WTC11 (cell line): ENCODE results near the gene NR1I2. TPM values are rescaled to one million over a fixed set of nuclear protein-coding genes. Genes with fewer than 3 reads are reported as not detected.

Source experiments
- ATAC-seq: fragments of 200-7000 bp; cut with Tn5 transposase; 2 replicates; pipeline ENCODE4 v1.10.0; 2021; ENCODE audit warnings: mild to moderate bottlenecking, moderate library complexity
- CTCF ChIA-PET: fragments of 300-600 bp; sonication (Branson Sonifier 250); formaldehyde crosslinking; loops from one replicate; lab custom pipeline; 2021; ENCODE audit warnings: antibody characterized with exemption; lab: Charles Lee
- POLR2A ChIA-PET: fragments of 350-600 bp; sonication (Branson Sonifier 250); formaldehyde crosslinking; loops from one replicate; lab custom pipeline; 2021; ENCODE audit warnings: antibody characterized with exemption; lab: Charles Lee
- DNase-seq: peaks from one replicate; pipeline ENCODE4 v3.0.0; 2021; ENCODE audit warnings: low spot score
- H3K27ac Mint-ChIP-seq: 2 replicates; pipeline ENCODE4 v1.8.0; 2021; ENCODE audit warnings: mixed read lengths
- H3K27me3 Mint-ChIP-seq: 2 replicates; pipeline ENCODE4 v1.8.0; 2021; ENCODE audit warnings: low read depth, mild to moderate bottlenecking, moderate library complexity, mixed read lengths
- H3K36me3 Mint-ChIP-seq: 2 replicates; pipeline ENCODE4 v1.8.0; 2021; ENCODE audit warnings: mixed read lengths
- H3K4me1 Mint-ChIP-seq: 2 replicates; pipeline ENCODE4 v1.8.0; 2022; ENCODE audit warnings: mixed read lengths
- H3K4me3 Mint-ChIP-seq: 2 replicates; pipeline ENCODE4 v1.8.0; 2021; ENCODE audit warnings: mild to moderate bottlenecking, moderate library complexity, mixed read lengths
- H3K9me3 Mint-ChIP-seq: 2 replicates; pipeline ENCODE4 v1.8.0; 2021; ENCODE audit warnings: mixed read lengths
- CDX4 ChIP-seq: fragments of 250-450 bp; sonication (Bioruptor Pico); IDR thresholded peaks from 2 replicates; pipeline ENCODE4 v1.9.0; 2021; ENCODE audit warnings: moderate library complexity, mild to moderate bottlenecking, inconsistent platforms, borderline replicate concordance
- CREB1 ChIP-seq: sonication (generic); formaldehyde crosslinking; IDR thresholded peaks from 2 replicates; pipeline ENCODE4 v1.8.0; 2023; ENCODE audit warnings: mild to moderate bottlenecking, missing genetic modification reagents
- CREM ChIP-seq: sonication (generic); formaldehyde crosslinking; IDR thresholded peaks from 2 replicates; pipeline ENCODE4 v1.8.1; 2022; ENCODE audit warnings: mild to moderate bottlenecking, missing genetic modification reagents, moderate library complexity
- FOXK1 ChIP-seq: sonication (generic); formaldehyde crosslinking; IDR thresholded peaks from 2 replicates; pipeline ENCODE4 v1.8.0; 2022; ENCODE audit warnings: mild to moderate bottlenecking, moderate library complexity, missing genetic modification reagents
- IRF2 ChIP-seq: sonication (generic); formaldehyde crosslinking; IDR thresholded peaks from 2 replicates; pipeline ENCODE4 v1.8.0; 2022; ENCODE audit warnings: low read depth, missing genetic modification reagents, borderline replicate concordance
- MYBL2 ChIP-seq: sonication (generic); formaldehyde crosslinking; IDR thresholded peaks from 2 replicates; pipeline ENCODE4 v1.8.1; 2023; ENCODE audit warnings: mild to moderate bottlenecking, moderate library complexity, missing genetic modification reagents
- NR3C1 ChIP-seq: sonication (generic); formaldehyde crosslinking; conservative IDR thresholded peaks from 2 replicates; pipeline ENCODE4 v1.8.1; 2023; ENCODE audit warnings: low read depth, mild to moderate bottlenecking, missing genetic modification reagents
- PREB ChIP-seq: sonication (generic); formaldehyde crosslinking; IDR thresholded peaks from 2 replicates; pipeline ENCODE4 v1.8.1; 2022; ENCODE audit warnings: mild to moderate bottlenecking, missing genetic modification reagents, moderate library complexity, borderline replicate concordance
- SP1 ChIP-seq: sonication (generic); formaldehyde crosslinking; conservative IDR thresholded peaks from 2 replicates; pipeline ENCODE4 v1.8.1; 2022; ENCODE audit warnings: missing genetic modification reagents
- ZBTB21 ChIP-seq: sonication (generic); formaldehyde crosslinking; IDR thresholded peaks from 2 replicates; pipeline ENCODE4 v1.8.1; 2023; ENCODE audit warnings: mild to moderate bottlenecking, missing genetic modification reagents, borderline replicate concordance
- ZNF121 ChIP-seq: sonication (generic); formaldehyde crosslinking; IDR thresholded peaks from 2 replicates; pipeline ENCODE4 v1.8.0; 2023; ENCODE audit warnings: missing genetic modification reagents
- ZNF263 ChIP-seq: sonication (generic); formaldehyde crosslinking; IDR thresholded peaks from 2 replicates; pipeline ENCODE4 v1.8.1; 2022; ENCODE audit warnings: low read depth, mild to moderate bottlenecking, moderate library complexity, missing genetic modification reagents
- total RNA-seq: library from RNA; stranded (reverse); gene quantifications from 3 replicates; pipeline ENCODE4 v1.2.3, GENCODE V29; 2021
- TF ChIP-seq, protein P1 (sequence below): sonication (generic); formaldehyde crosslinking; IDR thresholded peaks from 2 replicates; pipeline ENCODE4 v1.8.0; 2022; ENCODE audit warnings: mild to moderate bottlenecking, missing genetic modification reagents
- TF ChIP-seq, protein P2 (sequence below): fragments of 250-450 bp; sonication (Bioruptor Pico); IDR thresholded peaks from 2 replicates; pipeline ENCODE4 v1.9.0; 2021; ENCODE audit warnings: mild to moderate bottlenecking, borderline replicate concordance
- TF ChIP-seq, protein P3 (sequence below): fragments of 250-450 bp; sonication (Bioruptor Pico); IDR thresholded peaks from 2 replicates; pipeline ENCODE4 v1.9.0; 2021; ENCODE audit warnings: mild to moderate bottlenecking
- TF ChIP-seq, protein P4 (sequence below): sonication (generic); formaldehyde crosslinking; IDR thresholded peaks from 2 replicates; pipeline ENCODE4 v1.8.1; 2023; ENCODE audit warnings: mild to moderate bottlenecking, moderate library complexity, missing genetic modification reagents
- TF ChIP-seq, protein P5 (sequence below): sonication (generic); formaldehyde crosslinking; IDR thresholded peaks from 2 replicates; pipeline ENCODE4 v1.8.1; 2023; ENCODE audit warnings: mild to moderate bottlenecking, missing genetic modification reagents, moderate library complexity

Gene NR1I2
- total RNA-seq, 1 experiment from 2014 or later: 1.7 TPM

DNA sequence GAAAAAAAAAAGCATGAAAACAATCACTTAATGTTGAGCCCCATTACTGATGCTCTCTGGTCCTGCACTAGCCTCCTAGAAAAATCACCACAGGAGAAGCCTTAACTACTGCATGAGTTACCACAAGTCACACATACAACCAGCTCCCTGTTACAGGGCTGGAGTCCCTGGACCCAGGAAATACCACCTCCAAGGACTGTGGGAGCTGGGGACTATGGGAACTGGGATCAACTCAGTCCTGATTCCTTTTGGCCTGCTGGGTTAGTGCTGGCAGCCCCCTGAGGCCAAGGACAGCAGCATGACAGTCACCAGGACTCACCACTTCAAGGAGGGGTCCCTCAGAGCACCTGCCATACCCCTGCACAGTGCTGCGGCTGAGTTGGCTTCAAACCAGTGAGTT is 559 bp downstream of the NR1I2 start:
- DNase-seq: no peak
- H3K27me3 Mint-ChIP-seq: no peaks in the 10 kb centered on the region

GRCh38 chr3:119783255-119783654 is 1.4 kb downstream of the NR1I2 start:
- no peak overlapping the region for H3K27ac Mint-ChIP-seq
- CTCF ChIA-PET: interaction anchor here (0.8 kb wide), 1 partner anchor 40 kb away, joined by 3 read pairs; no protein-coding TSS in a partner anchor
- H3K9me3 Mint-ChIP-seq: no peaks in the 10 kb centered on the region
- DNase-seq: no peak
- POLR2A ChIA-PET: no interaction called here
- H3K27me3 Mint-ChIP-seq: no peaks in the 10 kb centered on the region
- H3K4me1 Mint-ChIP-seq: no peaks in the 10 kb centered on the region
- ATAC-seq: no peak
- no peaks in the 10 kb centered on the region for H3K36me3 Mint-ChIP-seq
- H3K4me3 Mint-ChIP-seq: no peak overlapping the region
- TF ChIP-seq, protein P1, sequence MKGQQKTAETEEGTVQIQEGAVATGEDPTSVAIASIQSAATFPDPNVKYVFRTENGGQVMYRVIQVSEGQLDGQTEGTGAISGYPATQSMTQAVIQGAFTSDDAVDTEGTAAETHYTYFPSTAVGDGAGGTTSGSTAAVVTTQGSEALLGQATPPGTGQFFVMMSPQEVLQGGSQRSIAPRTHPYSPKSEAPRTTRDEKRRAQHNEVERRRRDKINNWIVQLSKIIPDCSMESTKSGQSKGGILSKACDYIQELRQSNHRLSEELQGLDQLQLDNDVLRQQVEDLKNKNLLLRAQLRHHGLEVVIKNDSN (CRISPR knock-in tag): no peak
- no peak for TF ChIP-seq FOXK1 (CRISPR knock-in tag)
- TF ChIP-seq, protein P2, sequence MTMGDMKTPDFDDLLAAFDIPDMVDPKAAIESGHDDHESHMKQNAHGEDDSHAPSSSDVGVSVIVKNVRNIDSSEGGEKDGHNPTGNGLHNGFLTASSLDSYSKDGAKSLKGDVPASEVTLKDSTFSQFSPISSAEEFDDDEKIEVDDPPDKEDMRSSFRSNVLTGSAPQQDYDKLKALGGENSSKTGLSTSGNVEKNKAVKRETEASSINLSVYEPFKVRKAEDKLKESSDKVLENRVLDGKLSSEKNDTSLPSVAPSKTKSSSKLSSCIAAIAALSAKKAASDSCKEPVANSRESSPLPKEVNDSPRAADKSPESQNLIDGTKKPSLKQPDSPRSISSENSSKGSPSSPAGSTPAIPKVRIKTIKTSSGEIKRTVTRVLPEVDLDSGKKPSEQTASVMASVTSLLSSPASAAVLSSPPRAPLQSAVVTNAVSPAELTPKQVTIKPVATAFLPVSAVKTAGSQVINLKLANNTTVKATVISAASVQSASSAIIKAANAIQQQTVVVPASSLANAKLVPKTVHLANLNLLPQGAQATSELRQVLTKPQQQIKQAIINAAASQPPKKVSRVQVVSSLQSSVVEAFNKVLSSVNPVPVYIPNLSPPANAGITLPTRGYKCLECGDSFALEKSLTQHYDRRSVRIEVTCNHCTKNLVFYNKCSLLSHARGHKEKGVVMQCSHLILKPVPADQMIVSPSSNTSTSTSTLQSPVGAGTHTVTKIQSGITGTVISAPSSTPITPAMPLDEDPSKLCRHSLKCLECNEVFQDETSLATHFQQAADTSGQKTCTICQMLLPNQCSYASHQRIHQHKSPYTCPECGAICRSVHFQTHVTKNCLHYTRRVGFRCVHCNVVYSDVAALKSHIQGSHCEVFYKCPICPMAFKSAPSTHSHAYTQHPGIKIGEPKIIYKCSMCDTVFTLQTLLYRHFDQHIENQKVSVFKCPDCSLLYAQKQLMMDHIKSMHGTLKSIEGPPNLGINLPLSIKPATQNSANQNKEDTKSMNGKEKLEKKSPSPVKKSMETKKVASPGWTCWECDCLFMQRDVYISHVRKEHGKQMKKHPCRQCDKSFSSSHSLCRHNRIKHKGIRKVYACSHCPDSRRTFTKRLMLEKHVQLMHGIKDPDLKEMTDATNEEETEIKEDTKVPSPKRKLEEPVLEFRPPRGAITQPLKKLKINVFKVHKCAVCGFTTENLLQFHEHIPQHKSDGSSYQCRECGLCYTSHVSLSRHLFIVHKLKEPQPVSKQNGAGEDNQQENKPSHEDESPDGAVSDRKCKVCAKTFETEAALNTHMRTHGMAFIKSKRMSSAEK (CRISPR knock-in tag): no peak
- TF ChIP-seq, protein P3, sequence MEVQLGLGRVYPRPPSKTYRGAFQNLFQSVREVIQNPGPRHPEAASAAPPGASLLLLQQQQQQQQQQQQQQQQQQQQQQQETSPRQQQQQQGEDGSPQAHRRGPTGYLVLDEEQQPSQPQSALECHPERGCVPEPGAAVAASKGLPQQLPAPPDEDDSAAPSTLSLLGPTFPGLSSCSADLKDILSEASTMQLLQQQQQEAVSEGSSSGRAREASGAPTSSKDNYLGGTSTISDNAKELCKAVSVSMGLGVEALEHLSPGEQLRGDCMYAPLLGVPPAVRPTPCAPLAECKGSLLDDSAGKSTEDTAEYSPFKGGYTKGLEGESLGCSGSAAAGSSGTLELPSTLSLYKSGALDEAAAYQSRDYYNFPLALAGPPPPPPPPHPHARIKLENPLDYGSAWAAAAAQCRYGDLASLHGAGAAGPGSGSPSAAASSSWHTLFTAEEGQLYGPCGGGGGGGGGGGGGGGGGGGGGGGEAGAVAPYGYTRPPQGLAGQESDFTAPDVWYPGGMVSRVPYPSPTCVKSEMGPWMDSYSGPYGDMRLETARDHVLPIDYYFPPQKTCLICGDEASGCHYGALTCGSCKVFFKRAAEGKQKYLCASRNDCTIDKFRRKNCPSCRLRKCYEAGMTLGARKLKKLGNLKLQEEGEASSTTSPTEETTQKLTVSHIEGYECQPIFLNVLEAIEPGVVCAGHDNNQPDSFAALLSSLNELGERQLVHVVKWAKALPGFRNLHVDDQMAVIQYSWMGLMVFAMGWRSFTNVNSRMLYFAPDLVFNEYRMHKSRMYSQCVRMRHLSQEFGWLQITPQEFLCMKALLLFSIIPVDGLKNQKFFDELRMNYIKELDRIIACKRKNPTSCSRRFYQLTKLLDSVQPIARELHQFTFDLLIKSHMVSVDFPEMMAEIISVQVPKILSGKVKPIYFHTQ: no peak
- no peak for TF ChIP-seq NR3C1 (CRISPR knock-in tag)
- TF ChIP-seq SP1 (CRISPR knock-in tag): no peak
- TF ChIP-seq ZNF121 (CRISPR knock-in tag): no peak
- no peak for TF ChIP-seq CREM (CRISPR knock-in tag)
- TF ChIP-seq, protein P4, sequence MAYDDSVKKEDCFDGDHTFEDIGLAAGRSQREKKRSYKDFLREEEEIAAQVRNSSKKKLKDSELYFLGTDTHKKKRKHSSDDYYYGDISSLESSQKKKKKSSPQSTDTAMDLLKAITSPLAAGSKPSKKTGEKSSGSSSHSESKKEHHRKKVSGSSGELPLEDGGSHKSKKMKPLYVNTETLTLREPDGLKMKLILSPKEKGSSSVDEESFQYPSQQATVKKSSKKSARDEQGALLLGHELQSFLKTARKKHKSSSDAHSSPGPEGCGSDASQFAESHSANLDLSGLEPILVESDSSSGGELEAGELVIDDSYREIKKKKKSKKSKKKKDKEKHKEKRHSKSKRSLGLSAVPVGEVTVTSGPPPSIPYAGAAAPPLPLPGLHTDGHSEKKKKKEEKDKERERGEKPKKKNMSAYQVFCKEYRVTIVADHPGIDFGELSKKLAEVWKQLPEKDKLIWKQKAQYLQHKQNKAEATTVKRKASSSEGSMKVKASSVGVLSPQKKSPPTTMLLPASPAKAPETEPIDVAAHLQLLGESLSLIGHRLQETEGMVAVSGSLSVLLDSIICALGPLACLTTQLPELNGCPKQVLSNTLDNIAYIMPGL (CRISPR knock-in tag): no peak
- TF ChIP-seq MYBL2: no peak
- no peak for TF ChIP-seq PREB (CRISPR knock-in tag)

More for the DNA sequence above, 559 bp downstream of the NR1I2 start:
- Mint-ChIP-seq H3K9me3 (no peaks in the 10 kb centered on the region), H3K27ac (no peak overlapping the region), H3K4me3 (no peak overlapping the region), H3K4me1 (no peaks in the 10 kb centered on the region), H3K36me3 (no peaks in the 10 kb centered on the region)
- ATAC-seq: no peak
- ChIA-PET CTCF (interaction anchor here (0.5 kb wide), 1 partner anchor 425 kb away, joined by 8 read pairs; no protein-coding TSS in a partner anchor), POLR2A (no interaction called here)
- TF ChIP-seq, protein P5, sequence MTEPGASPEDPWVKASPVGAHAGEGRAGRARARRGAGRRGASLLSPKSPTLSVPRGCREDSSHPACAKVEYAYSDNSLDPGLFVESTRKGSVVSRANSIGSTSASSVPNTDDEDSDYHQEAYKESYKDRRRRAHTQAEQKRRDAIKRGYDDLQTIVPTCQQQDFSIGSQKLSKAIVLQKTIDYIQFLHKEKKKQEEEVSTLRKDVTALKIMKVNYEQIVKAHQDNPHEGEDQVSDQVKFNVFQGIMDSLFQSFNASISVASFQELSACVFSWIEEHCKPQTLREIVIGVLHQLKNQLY (CRISPR knock-in tag): no peak
- TF ChIP-seq PREB (CRISPR knock-in tag) (no peak), CREB1 (CRISPR knock-in tag) (no peak), CDX4 (CRISPR knock-in tag) (no peak), ZBTB21 (CRISPR knock-in tag) (no peak), ZNF263 (CRISPR knock-in tag) (no peak), IRF2 (CRISPR knock-in tag) (no peak)
